B cell (primary cell): Measurements from ENCODE around the gene DNAI2. TPM values are rescaled to one million over a fixed set of nuclear protein-coding genes. Genes with fewer than 3 reads are reported as not detected.
"Not testable (repeated sequence)": the region's sequence is repeated elsewhere in the genome, so short reads cannot be mapped to it uniquely, and the experiment has no call there.

Source experiments
- ATAC-seq: fragments of 200-7000 bp; cut with Tn5 transposase; one replicate; pipeline ENCODE4 v1.10.0; 2021; ENCODE audit warnings: low read depth, mild to moderate bottlenecking, moderate number of reproducible peaks, moderate library complexity
- CTCF ChIA-PET: fragments of 350-600 bp; sonication (Branson Sonifier 250); formaldehyde crosslinking; loops from one replicate; lab custom pipeline; 2021; ENCODE audit warnings: antibody characterized with exemption, inconsistent platforms; lab: Charles Lee
- POLR2A ChIA-PET: fragments of 350-600 bp; sonication (Branson Sonifier 250); formaldehyde crosslinking; loops from one replicate; lab custom pipeline; 2021; ENCODE audit warnings: antibody characterized with exemption; lab: Charles Lee
- DNase-seq: peaks from one replicate; pipeline ENCODE4 v3.0.0; 2013
- H2AFZ ChIP-seq: 2 replicates; pipeline ENCODE4 v1.6.1; 2012; ENCODE audit warnings: mild to moderate bottlenecking, low read depth, low read length; ENCODE audit not compliant: insufficient read depth, poor library complexity, severe bottlenecking
- H3K27ac ChIP-seq, 2 donors: 1 replicate in 1 of 2; 2 replicates in 1 of 2; pipeline ENCODE4 v1.5.1; 2012 to 2013; ENCODE audit warnings: low read length in 2 of 2, mild to moderate bottlenecking in 2 of 2, moderate library complexity in 1 of 2
- H3K27me3 ChIP-seq, 4 experiments: fragments of 200-600 bp in 1 of 4; sonication (generic) in 1 of 4; replicated peaks in 1 of 4; 1 replicate in 2 of 4; 2 replicates in 2 of 4; pipeline versions ENCODE4 v1.6.1 to v1.7.0; 2013 to 2016; ENCODE audit warnings: low read length in 3 of 4, mild to moderate bottlenecking in 2 of 4, mixed read lengths in 1 of 4, moderate library complexity in 1 of 4; ENCODE audit not compliant: insufficient read depth in 4 of 4, control insufficient read depth in 3 of 4; ENCODE audit errors: control extremely low read depth in 1 of 4
- H3K36me3 ChIP-seq, 2 experiments: replicated peaks in 1 of 2; 1 replicate in 1 of 2; 2 replicates in 1 of 2; pipeline versions ENCODE4 v1.6.1 to v1.7.1; 2013; ENCODE audit warnings: low read length in 1 of 2; ENCODE audit not compliant: insufficient read depth in 2 of 2, control insufficient read depth in 1 of 2; ENCODE audit errors: control extremely low read depth in 1 of 2, extremely low read depth in 1 of 2
- H3K4me1 ChIP-seq, 2 donors: fragments of 200-600 bp in 1 of 2; sonication (generic) in 1 of 2; 1 replicate in 1 of 2; 2 replicates in 1 of 2; pipeline versions ENCODE4 v1.5.1 to v1.6.1; 2013 to 2017; ENCODE audit warnings: low read length in 2 of 2; ENCODE audit not compliant: control insufficient read depth in 2 of 2, insufficient read depth in 2 of 2
- H3K4me2 ChIP-seq: replicated peaks from 2 replicates; pipeline ENCODE3; 2012; ENCODE audit warnings: mild to moderate bottlenecking, low read depth, low read length; ENCODE audit not compliant: poor library complexity, severe bottlenecking
- H3K4me3 ChIP-seq, 5 experiments: fragments of 200-600 bp in 1 of 5; sonication (generic) in 1 of 5; 1 replicate in 3 of 5; 2 replicates in 2 of 5; pipeline versions ENCODE4 v1.5.1 to v1.7.0; 2011 to 2016; ENCODE audit warnings: low read length in 4 of 5, mild to moderate bottlenecking in 4 of 5, low read depth in 2 of 5, control low read depth in 1 of 5, moderate library complexity in 1 of 5; ENCODE audit not compliant: insufficient read depth in 1 of 5; ENCODE audit errors: control extremely low read depth in 1 of 5, extremely low read depth in 1 of 5
- H3K79me2 ChIP-seq: fragments of 200-600 bp; sonication (generic); one replicate; pipeline ENCODE4 v1.6.0; 2016; ENCODE audit warnings: low read length; ENCODE audit not compliant: control insufficient read depth, insufficient read depth
- H3K9ac ChIP-seq: fragments of 200-600 bp; sonication (generic); 2 replicates; pipeline ENCODE4 v1.6.1; 2017; ENCODE audit warnings: mild to moderate bottlenecking, low read length, moderate library complexity
- H3K9me3 ChIP-seq, 3 donors: one replicate each; pipeline versions ENCODE4 v1.6.1 to v1.7.1; 2013; ENCODE audit warnings: low read length in 2 of 3; ENCODE audit not compliant: control insufficient read depth in 2 of 3, insufficient read depth in 1 of 3; ENCODE audit errors: control extremely low read depth in 1 of 3
- H4K20me1 ChIP-seq: 2 replicates; pipeline ENCODE4 v1.6.0; 2012; ENCODE audit warnings: mild to moderate bottlenecking, low read length; ENCODE audit not compliant: insufficient read depth, control insufficient read depth, poor library complexity, severe bottlenecking
- H3K27ac Mint-ChIP-seq: one replicate; pipeline ENCODE4 v1.8.0; 2021; ENCODE audit warnings: mixed read lengths
- H3K27me3 Mint-ChIP-seq: one replicate; pipeline ENCODE4 v1.8.0; 2021; ENCODE audit warnings: mixed read lengths
- H3K4me1 Mint-ChIP-seq: one replicate; pipeline ENCODE4 v1.8.0; 2021; ENCODE audit warnings: mixed read lengths
- H3K4me3 Mint-ChIP-seq: one replicate; pipeline ENCODE4 v1.8.0; 2021; ENCODE audit warnings: mixed read lengths
- H3K9me3 Mint-ChIP-seq: one replicate; pipeline ENCODE4 v1.8.0; 2022; ENCODE audit warnings: mixed read lengths; ENCODE audit not compliant: insufficient read depth
- CTCF ChIP-seq: fragments of 200-600 bp; IDR thresholded peaks from one replicate; pipeline ENCODE4 v1.8.0; 2022; ENCODE audit warnings: antibody characterized with exemption, mild to moderate bottlenecking
- EZH2 ChIP-seq: IDR thresholded peaks from 2 replicates; pipeline ENCODE4 v1.6.1; 2012; ENCODE audit warnings: borderline replicate concordance, low read depth, mild to moderate bottlenecking, moderate library complexity, low read length; ENCODE audit not compliant: insufficient read depth, poor library complexity, severe bottlenecking
- WGBS: methylation state at CpG from one replicate; pipeline ENCODE4 v1.1.5; 2013; ENCODE audit warnings: missing lambda C conversion rate; ENCODE audit not compliant: insufficient coverage; 5-methylcytosine and 5-hydroxymethylcytosine counted together
- intact Hi-C: fragments of 100-400 bp; cut with micrococcal nuclease; formaldehyde crosslinking; loops from one replicate; pipeline ENCODE4 v1.10.0; 2022
- polyA plus RNA-seq: library from polyadenylated mRNA; depleted of rRNA; stranded (reverse); fragments of >200 nt; gene quantifications from 2 replicates; pipeline ENCODE4 v1.2.3, GENCODE V29; 2012
- total RNA-seq, 2 donors: library from RNA; stranded (reverse); fragments of 120-200 nt in 1 of 2; gene quantifications; 1 replicate in 1 of 2; 2 replicates in 1 of 2; pipeline versions ENCODE4 v1.2.3 to v1.2.4, GENCODE V29; 2013 to 2022

DNAI2 gene
- total and polyA plus RNA-seq, 2 donors (not counting 1 experiment from before 2014, with no cell fraction given): not detected

GRCh38 chr17:74277935-74278334, 3.9 kb downstream of the DNAI2 start:
- Histone ChIP-seq H3K4me3 (no peak overlapping the region), H3K27ac (no peak overlapping the region), H3K36me3 (no peaks in the 10 kb centered on the region), H3K9me3 (no peaks in the 10 kb centered on the region), H4K20me1 (no peaks in the 10 kb centered on the region), H3K79me2 (no peaks in the 10 kb centered on the region), H3K4me1 (peaks cover 12 to 23% of the 10 kb centered on the region in 2 donors), H2AFZ (no peak overlapping the region), H3K27me3 (peaks cover 0 to 9% (median 2%) of the 10 kb centered on the region in 4 experiments), H3K4me2 (no peak overlapping the region), H3K9ac (no peak overlapping the region)
- intact Hi-C loops: no loop called here
- CTCF ChIA-PET: no interaction called here
- Mint-ChIP-seq H3K27me3 (peaks cover 29% of the 10 kb centered on the region), H3K27ac (no peak overlapping the region), H3K9me3 (no peaks in the 10 kb centered on the region), H3K4me1 (peaks cover 17% of the 10 kb centered on the region), H3K4me3 (no peak overlapping the region)
- POLR2A ChIA-PET: no interaction called here
- TF ChIP-seq EZH2 (no peak), CTCF (no peak)
- ATAC-seq (no peak), DNase-seq (no peak)
- WGBS: no CpG with 5 or more reads among the region's 1 CpG

- 95% methylated on average over 3 of the region's 7 CpGs for WGBS
- POLR2A ChIA-PET: not testable (repeated sequence)
Measured at GRCh38 chr17:74279617-74280016, 5.6 kb downstream of the DNAI2 start.

More at GRCh38 chr17:74279617-74280016, 5.6 kb downstream of the DNAI2 start:
- H4K20me1 ChIP-seq, H3K4me2 ChIP-seq, H3K27ac ChIP-seq, H3K27ac Mint-ChIP-seq, H3K27me3 ChIP-seq, H3K9ac ChIP-seq, DNase-seq, H3K9me3 Mint-ChIP-seq, H3K9me3 ChIP-seq, H3K4me3 Mint-ChIP-seq, H3K4me3 ChIP-seq, H3K4me1 Mint-ChIP-seq, ATAC-seq, H3K36me3 ChIP-seq, H3K79me2 ChIP-seq, intact Hi-C loops: not testable (repeated sequence)
- H3K27me3 Mint-ChIP-seq: peaks cover 16% of the 10 kb centered on the region
- Histone ChIP-seq H3K4me1 (peaks cover 2 to 14% of the 10 kb centered on the region in 2 donors), H2AFZ (peak overlapping the region; percentile 38)
- CTCF ChIA-PET: interaction anchor here (0.6 kb wide), 1 partner anchor 73 kb away, joined by 3 read pairs; no protein-coding TSS in a partner anchor
